PC-3 (cell line): Measurements from ENCODE around the gene SHISA6. TPM values are rescaled to one million over a fixed set of nuclear protein-coding genes. Genes with fewer than 3 reads are reported as not detected.

Experiments
- ATAC-seq: fragments of 200-7000 bp; cut with Tn5 transposase; 2 replicates; pipeline ENCODE4 v1.9.1; 2020; ENCODE audit warnings: mild to moderate bottlenecking, moderate library complexity
- BruUV-seq: library from RNA; stranded (reverse); fragments of 400-500 nt; replicated peaks from 2 replicates; lab custom pipeline; 2021; lab: Mats Ljungman, UMichigan
- CTCF ChIA-PET: fragments of 300-600 bp; sonication (Branson Sonifier 250); formaldehyde crosslinking; loops from one replicate; lab custom pipeline; 2022; ENCODE audit warnings: antibody characterized with exemption; lab: Charles Lee
- POLR2A ChIA-PET: fragments of 300-600 bp; sonication (Branson Sonifier 250); formaldehyde crosslinking; loops from one replicate; lab custom pipeline; 2022; ENCODE audit warnings: antibody characterized with exemption; ENCODE audit not compliant: unreplicated experiment; lab: Charles Lee
- DNase-seq: peaks from one replicate; pipeline ENCODE4 v3.0.0-alpha.2; 2015
- H2AFZ ChIP-seq: fragments of 300-600 bp; sonication (generic); 2 replicates; pipeline ENCODE4 v1.6.0; 2016; ENCODE audit warnings: antibody characterized with exemption, low read length
- H3F3A ChIP-seq: fragments of 300-600 bp; sonication (generic); one replicate; pipeline ENCODE4 v1.6.0; 2017; ENCODE audit warnings: antibody characterized with exemption, low read length, control low read depth, mild to moderate bottlenecking; ENCODE audit not compliant: unreplicated experiment
- H3K27ac ChIP-seq: fragments of 300-600 bp; sonication (generic); 2 replicates; pipeline ENCODE4 v1.5.1; 2016; ENCODE audit warnings: mild to moderate bottlenecking, low read length
- H3K27me3 ChIP-seq: fragments of 300-600 bp; sonication (generic); 2 replicates; pipeline ENCODE4 v1.6.1; 2016; ENCODE audit warnings: low read length, mixed read lengths
- H3K36me3 ChIP-seq: fragments of 300-600 bp; sonication (generic); 2 replicates; pipeline ENCODE4 v1.6.1; 2016; ENCODE audit warnings: low read depth, mixed run types, low read length, mixed read lengths
- H3K4me1 ChIP-seq: fragments of 300-600 bp; sonication (generic); 2 replicates; pipeline ENCODE4 v1.5.1; 2016; ENCODE audit warnings: low read length; ENCODE audit not compliant: insufficient read depth
- H3K4me2 ChIP-seq: fragments of 300-600 bp; sonication (generic); 2 replicates; pipeline ENCODE4 v1.6.0; 2016; ENCODE audit warnings: low read length
- H3K4me3 ChIP-seq: fragments of 300-600 bp; sonication (generic); 2 replicates; pipeline ENCODE4 v1.5.1; 2016; ENCODE audit warnings: mild to moderate bottlenecking, low read length, mixed read lengths
- H3K79me2 ChIP-seq: fragments of 300-600 bp; sonication (generic); 2 replicates; pipeline ENCODE4 v1.6.1; 2017; ENCODE audit warnings: low read length, mixed read lengths
- H3K9ac ChIP-seq: fragments of 300-600 bp; sonication (generic); 2 replicates; pipeline ENCODE4 v1.6.0; 2016; ENCODE audit warnings: mild to moderate bottlenecking, low read length
- H3K9me2 ChIP-seq: fragments of 300-600 bp; sonication (generic); replicated peaks from 2 replicates; pipeline ENCODE4 v1.6.1; 2016; ENCODE audit warnings: mixed run types, low read length, mixed read lengths
- H3K9me3 ChIP-seq: fragments of 300-600 bp; sonication (generic); 2 replicates; pipeline ENCODE4 v1.6.1; 2016; ENCODE audit warnings: low read length, mixed read lengths
- H4K20me1 ChIP-seq: fragments of 300-600 bp; sonication (generic); 2 replicates; pipeline ENCODE4 v1.6.1; 2016; ENCODE audit warnings: low read length, mixed read lengths
- EZH2 ChIP-seq: fragments of 300-600 bp; sonication (generic); IDR thresholded peaks from one replicate; pipeline ENCODE4 v1.6.1; 2017; ENCODE audit warnings: antibody characterized with exemption, mild to moderate bottlenecking, low read length; ENCODE audit not compliant: unreplicated experiment
- EZH2phosphoT487 ChIP-seq: fragments of 300-600 bp; sonication (generic); IDR thresholded peaks from 2 replicates; pipeline ENCODE4 v1.6.1; 2018; ENCODE audit warnings: mild to moderate bottlenecking, antibody characterized with exemption, low read length, borderline replicate concordance
- intact Hi-C: fragments of 100-400 bp; cut with micrococcal nuclease; formaldehyde crosslinking; loops from 2 replicates; pipeline ENCODE4 v1.9.0; 2023
- total RNA-seq: library from RNA; depleted of rRNA; stranded (reverse); fragments of >200 nt; gene quantifications from 2 replicates; pipeline ENCODE4 v1.2.3, GENCODE V29; 2014
- TF ChIP-seq, protein P1 (sequence below): fragments of 300-600 bp; sonication (generic); conservative IDR thresholded peaks from 2 replicates; pipeline ENCODE4 v1.5.1; 2017; ENCODE audit warnings: antibody characterized with exemption, low read depth, mild to moderate bottlenecking, low read length

SHISA6 gene
- total RNA-seq, 1 experiment from 2014 or later, result not detected

DNA sequence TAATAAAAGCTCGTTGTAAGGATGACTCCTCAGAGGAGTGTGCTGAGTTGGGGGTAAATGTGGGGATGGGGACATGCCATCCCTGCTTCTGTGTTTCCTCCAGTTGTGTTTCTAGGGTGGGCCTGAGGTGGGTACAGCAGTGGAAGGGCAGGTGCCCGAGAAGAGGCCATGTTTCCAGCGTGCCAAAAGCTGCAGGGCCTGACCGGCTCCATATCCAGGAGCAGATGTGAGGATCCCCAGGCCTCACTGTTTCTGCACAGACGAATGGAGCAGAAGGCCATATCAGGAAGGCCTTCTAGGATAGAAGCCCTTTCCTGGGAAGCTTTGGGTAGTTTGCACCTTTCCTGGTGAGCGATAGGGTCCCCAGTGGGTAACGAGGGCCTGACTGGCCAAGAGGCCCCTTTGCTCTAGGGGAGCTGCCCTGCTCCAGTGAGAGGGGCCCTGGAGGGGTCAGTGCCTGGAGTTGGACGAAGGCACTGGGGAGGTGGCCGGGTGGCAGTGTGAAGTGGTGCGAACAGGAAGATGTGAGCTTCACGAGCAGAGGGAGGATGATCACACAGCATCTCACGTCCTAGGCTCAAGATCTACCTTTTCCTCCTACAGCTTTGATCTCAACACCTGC is 62.9 kb downstream of the SHISA6 start:
- TF ChIP-seq EZH2phosphoT487 (no peak), EZH2 (no peak)
- TF ChIP-seq, protein P1, sequence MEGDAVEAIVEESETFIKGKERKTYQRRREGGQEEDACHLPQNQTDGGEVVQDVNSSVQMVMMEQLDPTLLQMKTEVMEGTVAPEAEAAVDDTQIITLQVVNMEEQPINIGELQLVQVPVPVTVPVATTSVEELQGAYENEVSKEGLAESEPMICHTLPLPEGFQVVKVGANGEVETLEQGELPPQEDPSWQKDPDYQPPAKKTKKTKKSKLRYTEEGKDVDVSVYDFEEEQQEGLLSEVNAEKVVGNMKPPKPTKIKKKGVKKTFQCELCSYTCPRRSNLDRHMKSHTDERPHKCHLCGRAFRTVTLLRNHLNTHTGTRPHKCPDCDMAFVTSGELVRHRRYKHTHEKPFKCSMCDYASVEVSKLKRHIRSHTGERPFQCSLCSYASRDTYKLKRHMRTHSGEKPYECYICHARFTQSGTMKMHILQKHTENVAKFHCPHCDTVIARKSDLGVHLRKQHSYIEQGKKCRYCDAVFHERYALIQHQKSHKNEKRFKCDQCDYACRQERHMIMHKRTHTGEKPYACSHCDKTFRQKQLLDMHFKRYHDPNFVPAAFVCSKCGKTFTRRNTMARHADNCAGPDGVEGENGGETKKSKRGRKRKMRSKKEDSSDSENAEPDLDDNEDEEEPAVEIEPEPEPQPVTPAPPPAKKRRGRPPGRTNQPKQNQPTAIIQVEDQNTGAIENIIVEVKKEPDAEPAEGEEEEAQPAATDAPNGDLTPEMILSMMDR, result no peak
- no peaks in the 10 kb centered on the region for H4K20me1 ChIP-seq

DNA sequence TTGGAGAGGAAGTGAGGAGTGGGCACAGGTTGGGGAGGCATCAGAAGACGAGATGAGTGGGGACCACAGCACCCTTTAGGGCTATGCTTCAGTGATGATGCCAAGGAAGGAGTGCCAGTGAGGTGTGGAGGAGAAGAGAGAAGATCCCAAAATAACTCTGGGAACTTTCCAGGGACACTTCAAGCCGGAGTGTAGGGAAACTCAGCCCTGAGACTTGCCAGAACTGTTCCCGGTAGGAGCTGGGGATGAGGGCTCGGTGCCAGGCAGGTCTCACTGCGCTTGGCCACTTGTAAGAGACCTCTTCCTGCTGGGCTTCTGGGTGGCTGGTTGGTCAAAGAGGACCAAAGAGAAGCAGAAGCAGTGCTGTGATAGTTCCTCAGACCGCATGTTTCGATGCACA is 63.6 kb downstream of the SHISA6 start:
- TF ChIP-seq EZH2phosphoT487 (no peak), EZH2 (no peak)
- TF ChIP-seq, protein P1, result no peak
- H3K4me1 ChIP-seq, result no peaks in the 10 kb centered on the region
- no peaks in the 10 kb centered on the region for H3K9me2 ChIP-seq
- no peak overlapping the region for H2AFZ ChIP-seq
- no peaks in the 10 kb centered on the region for H3K36me3 ChIP-seq
- H3K4me3 ChIP-seq, result no peak overlapping the region
- no peaks in the 10 kb centered on the region for H3K9me3 ChIP-seq
- H3K9ac ChIP-seq, result no peak overlapping the region
- H3K27me3 ChIP-seq, result no peaks in the 10 kb centered on the region
- no peaks in the 10 kb centered on the region for H4K20me1 ChIP-seq
- H3K79me2 ChIP-seq, result no peaks in the 10 kb centered on the region
- H3K27ac ChIP-seq, result no peak overlapping the region
- H3K4me2 ChIP-seq, result no peak overlapping the region
- H3F3A ChIP-seq, result no peaks in the 10 kb centered on the region
- intact Hi-C loops, result no loop called here
- ChIA-PET POLR2A (no interaction called here), CTCF (no interaction called here)
- ATAC-seq, result no peak
- no TSS peak for BruUV-seq
- DNase-seq, result no peak

More for the DNA sequence above, 62.9 kb downstream of the SHISA6 start:
- Histone ChIP-seq H3K9me3 (no peaks in the 10 kb centered on the region), H3K36me3 (no peaks in the 10 kb centered on the region), H3F3A (no peaks in the 10 kb centered on the region), H3K9ac (no peak overlapping the region), H3K4me3 (no peak overlapping the region), H3K27me3 (no peaks in the 10 kb centered on the region), H3K27ac (no peak overlapping the region), H3K9me2 (no peaks in the 10 kb centered on the region), H3K4me2 (no peak overlapping the region), H3K79me2 (no peaks in the 10 kb centered on the region), H2AFZ (no peak overlapping the region), H3K4me1 (no peaks in the 10 kb centered on the region)
- POLR2A ChIA-PET, result no interaction called here
- CTCF ChIA-PET, result no interaction called here
- ATAC-seq, result no peak
- intact Hi-C loops, result no loop called here
- no peak for DNase-seq
- BruUV-seq, result no TSS peak

DNA sequence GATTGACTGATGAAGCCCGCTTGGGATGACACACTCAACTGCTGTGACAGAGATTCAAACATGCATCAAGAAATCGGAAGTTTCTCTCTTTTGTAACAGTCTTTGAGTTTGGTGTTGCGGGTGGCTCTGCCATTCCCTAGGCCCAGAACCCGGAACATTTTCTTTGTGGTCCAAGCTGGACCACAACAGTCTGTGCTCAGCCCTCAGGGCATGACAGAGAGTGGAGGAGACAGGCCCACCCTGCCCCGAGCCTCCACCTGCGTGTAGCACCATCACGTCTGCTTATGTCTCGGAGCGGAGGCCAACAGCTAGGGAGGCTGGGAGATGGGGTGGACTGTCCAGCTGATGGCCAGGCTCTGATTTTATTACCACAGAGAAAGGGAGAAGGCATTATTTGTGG is 64.5 kb downstream of the SHISA6 start:
- TF ChIP-seq, protein P1, result no peak
- TF ChIP-seq EZH2phosphoT487 (no peak), EZH2 (no peak)
- no peak overlapping the region for H2AFZ ChIP-seq
- no peak overlapping the region for H3K4me2 ChIP-seq
- H3K36me3 ChIP-seq, result no peaks in the 10 kb centered on the region
- no peaks in the 10 kb centered on the region for H3F3A ChIP-seq
- H3K79me2 ChIP-seq, result no peaks in the 10 kb centered on the region
- H3K27ac ChIP-seq, result no peak overlapping the region
- H3K9me3 ChIP-seq, result no peaks in the 10 kb centered on the region
- H3K4me1 ChIP-seq, result no peaks in the 10 kb centered on the region
- no peaks in the 10 kb centered on the region for H4K20me1 ChIP-seq
- intact Hi-C loops, result no loop called here
- CTCF ChIA-PET, result no interaction called here
- no peak overlapping the region for H3K9ac ChIP-seq
- no peaks in the 10 kb centered on the region for H3K9me2 ChIP-seq
- POLR2A ChIA-PET, result no interaction called here
- no peak overlapping the region for H3K4me3 ChIP-seq
- DNase-seq (no peak), ATAC-seq (no peak)
- no peaks in the 10 kb centered on the region for H3K27me3 ChIP-seq
- BruUV-seq, result no TSS peak
